ENCODE measurements around the gene KCNG4. TPM values are rescaled to one million over a fixed set of nuclear protein-coding genes. Genes with fewer than 3 reads are reported as not detected.

KCNG4 gene
- total and polyA plus RNA-seq, 8 donors, result 0.03 to 0.06 (median 0.04) TPM; not detected in 3

- H3K4me1 ChIP-seq, result peaks cover 0 to 4% of the 10 kb centered on the region in 2 donors
- H3K9me3 ChIP-seq, result no peaks in the 10 kb centered on the region
- ATAC-seq (no peak), DNase-seq (no peak)
- H3K27me3 ChIP-seq, result no peaks in the 10 kb centered on the region
- intact Hi-C loops (cut with DNase I), result loop anchor here in 1 of 2 donors (10.0 kb wide), 1 partner anchor 206 kb away; no protein-coding TSS in a partner anchor
- no peak overlapping the region for H3K27ac ChIP-seq
- no peaks in the 10 kb centered on the region for H3K36me3 ChIP-seq
- no peak for TF ChIP-seq CTCF (IDR thresholded peaks at IDR 0.05)
- no peak overlapping the region for H3K4me3 ChIP-seq
These were observed 38.5 kb upstream of the KCNG4 start for GRCh38 chr16:84278333-84278732.

GRCh38 chr16:84277244-84277823, 37.5 kb upstream of the KCNG4 start:
- DNase-seq (peak in 3 of 4 donors; percentile 61 to 90 (median 66)), ATAC-seq (peak; percentile 93)
- peak; percentile 79 to 84 for TF ChIP-seq CTCF (IDR thresholded peaks at IDR 0.05)
- Histone ChIP-seq H3K9me3 (no peaks in the 10 kb centered on the region), H3K4me1 (peaks cover 0 to 4% of the 10 kb centered on the region in 2 donors), H3K27me3 (no peaks in the 10 kb centered on the region), H3K4me3 (no peak overlapping the region), H3K36me3 (no peaks in the 10 kb centered on the region), H3K27ac (no peak overlapping the region)
- intact Hi-C loops (cut with DNase I), result loop anchor here in 1 of 2 donors (10.0 kb wide), 1 partner anchor 207 kb away; no protein-coding TSS in a partner anchor

- intact Hi-C loops (cut with DNase I), result loop anchor here in 1 of 2 donors (10.0 kb wide), 1 partner anchor 209 kb away; no protein-coding TSS in a partner anchor
- no peak for DNase-seq
- no peak overlapping the region for H3K27ac ChIP-seq
- peaks cover 0 to 4% of the 10 kb centered on the region in 2 donors for H3K4me1 ChIP-seq
- ATAC-seq, result no peak
- no peaks in the 10 kb centered on the region for H3K36me3 ChIP-seq
- no peaks in the 10 kb centered on the region for H3K27me3 ChIP-seq
- no peak overlapping the region for H3K4me3 ChIP-seq
- H3K9me3 ChIP-seq, result no peaks in the 10 kb centered on the region
- no peak for TF ChIP-seq CTCF (IDR thresholded peaks at IDR 0.05)
These were observed 35.9 kb upstream of the KCNG4 start for GRCh38 chr16:84275585-84276151.

GRCh38 chr16:84274515-84274914, 34.7 kb upstream of the KCNG4 start:
- no peak for TF ChIP-seq CTCF (IDR thresholded peaks at IDR 0.05)
- Histone ChIP-seq H3K27me3 (no peaks in the 10 kb centered on the region), H3K27ac (no peak overlapping the region), H3K4me1 (peaks cover 0 to 4% of the 10 kb centered on the region in 2 donors), H3K36me3 (no peaks in the 10 kb centered on the region), H3K9me3 (no peaks in the 10 kb centered on the region), H3K4me3 (no peak overlapping the region)
- DNase-seq (no peak), ATAC-seq (no peak)
- intact Hi-C loops (cut with DNase I), result loop anchor here in 1 of 2 donors (10.0 kb wide), 1 partner anchor 210 kb away; no protein-coding TSS in a partner anchor

GRCh38 chr16:84272740-84273320, 33.0 kb upstream of the KCNG4 start:
- H3K36me3 ChIP-seq, result no peaks in the 10 kb centered on the region
- intact Hi-C loops (cut with DNase I), result loop anchor here in 1 of 2 donors (10.0 kb wide), 1 partner anchor 212 kb away; no protein-coding TSS in a partner anchor
- H3K4me3 ChIP-seq, result no peak overlapping the region
- TF ChIP-seq CTCF (IDR thresholded peaks at IDR 0.05), result no peak
- no peaks in the 10 kb centered on the region for H3K9me3 ChIP-seq
- H3K27ac ChIP-seq, result no peak overlapping the region
- DNase-seq (no peak), ATAC-seq (no peak)
- peaks cover 0 to 4% of the 10 kb centered on the region in 2 donors for H3K4me1 ChIP-seq
- no peaks in the 10 kb centered on the region for H3K27me3 ChIP-seq
